Fibroblast of lung (primary cell): Measurements from ENCODE around the gene FDX1.

ENCODE experiments used
- EZH2 ChIP-seq: IDR thresholded peaks from 2 replicates; pipeline ENCODE4 v1.5.1; 2012; ENCODE audit warnings: low read length, control low read depth, mild to moderate bottlenecking; ENCODE audit errors: missing control alignments
- TF ChIP-seq, protein P1 (sequence below), 2 donors: IDR thresholded peaks in 1 of 2; conservative IDR thresholded peaks in 1 of 2; 1 replicate in 1 of 2; 2 replicates in 1 of 2; pipeline ENCODE4 v1.5.1; 2011 to 2012; ENCODE audit warnings: low read length in 2 of 2, control low read depth in 1 of 2, inconsistent platforms in 1 of 2, low read depth in 1 of 2, mild to moderate bottlenecking in 1 of 2

DNA sequence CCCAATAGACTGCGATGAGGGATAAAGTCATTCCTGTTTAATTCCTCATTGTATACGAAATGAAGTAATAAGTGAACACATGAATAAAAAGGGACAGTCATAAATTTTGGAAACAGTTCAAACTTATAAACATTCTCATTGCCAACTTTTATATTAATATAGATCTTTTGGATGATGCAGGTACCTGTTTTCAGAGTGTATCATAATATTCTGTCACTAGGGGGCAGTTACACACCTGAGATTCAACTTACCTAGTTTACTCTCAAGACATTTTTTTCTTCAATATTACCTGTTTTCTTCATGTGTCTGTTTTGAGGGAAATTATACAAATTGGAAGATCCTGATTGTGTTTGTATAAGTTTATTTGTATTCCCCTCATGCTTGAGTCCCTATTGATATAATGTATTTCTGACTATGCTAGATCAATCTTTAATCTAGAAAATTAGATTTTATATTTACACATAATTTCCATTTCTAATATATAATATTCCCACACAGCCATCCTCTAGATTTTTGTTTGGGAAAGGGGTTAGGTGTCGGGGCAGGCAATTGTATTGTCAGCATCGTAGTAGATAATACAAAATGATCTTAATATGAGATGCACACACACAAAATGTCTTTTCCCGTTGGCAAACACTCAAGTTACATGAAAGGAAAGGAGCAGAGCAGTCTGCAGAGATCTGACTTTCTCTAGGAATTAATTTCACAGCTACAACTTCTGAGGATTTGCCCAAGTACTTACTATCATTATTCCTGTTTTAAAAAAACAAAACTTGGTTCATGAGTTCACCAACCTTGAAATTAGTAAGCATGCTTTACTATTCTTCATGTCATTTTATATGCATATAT, 18.4 kb downstream of the FDX1 start:
- TF ChIP-seq, protein P1, sequence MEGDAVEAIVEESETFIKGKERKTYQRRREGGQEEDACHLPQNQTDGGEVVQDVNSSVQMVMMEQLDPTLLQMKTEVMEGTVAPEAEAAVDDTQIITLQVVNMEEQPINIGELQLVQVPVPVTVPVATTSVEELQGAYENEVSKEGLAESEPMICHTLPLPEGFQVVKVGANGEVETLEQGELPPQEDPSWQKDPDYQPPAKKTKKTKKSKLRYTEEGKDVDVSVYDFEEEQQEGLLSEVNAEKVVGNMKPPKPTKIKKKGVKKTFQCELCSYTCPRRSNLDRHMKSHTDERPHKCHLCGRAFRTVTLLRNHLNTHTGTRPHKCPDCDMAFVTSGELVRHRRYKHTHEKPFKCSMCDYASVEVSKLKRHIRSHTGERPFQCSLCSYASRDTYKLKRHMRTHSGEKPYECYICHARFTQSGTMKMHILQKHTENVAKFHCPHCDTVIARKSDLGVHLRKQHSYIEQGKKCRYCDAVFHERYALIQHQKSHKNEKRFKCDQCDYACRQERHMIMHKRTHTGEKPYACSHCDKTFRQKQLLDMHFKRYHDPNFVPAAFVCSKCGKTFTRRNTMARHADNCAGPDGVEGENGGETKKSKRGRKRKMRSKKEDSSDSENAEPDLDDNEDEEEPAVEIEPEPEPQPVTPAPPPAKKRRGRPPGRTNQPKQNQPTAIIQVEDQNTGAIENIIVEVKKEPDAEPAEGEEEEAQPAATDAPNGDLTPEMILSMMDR (conservative IDR thresholded peaks at IDR 0.05 in 1 of 2, IDR thresholded peaks at IDR 0.05 in 1 of 2; ENCODE audit: low read depth in 1 of 2, low read length in 2 of 2) = peak in 1 of 2 donors; percentile 21
- no peak for TF ChIP-seq EZH2
